GM21367 (cell line): ENCODE data around the gene ING1.
A peak's percentile ranks its signal among the peaks of the same experiment; 100 is the strongest.
"Not testable (repeated sequence)": the region's sequence is repeated elsewhere in the genome, so short reads cannot be mapped to it uniquely, and the experiment has no call there.

Source experiments
- ATAC-seq: cut with Tn5 transposase; IDR thresholded peaks from one replicate; pipeline ENCODE4 v1.9.1; 2021; ENCODE audit not compliant: unreplicated experiment

Gene ING1

DNA sequence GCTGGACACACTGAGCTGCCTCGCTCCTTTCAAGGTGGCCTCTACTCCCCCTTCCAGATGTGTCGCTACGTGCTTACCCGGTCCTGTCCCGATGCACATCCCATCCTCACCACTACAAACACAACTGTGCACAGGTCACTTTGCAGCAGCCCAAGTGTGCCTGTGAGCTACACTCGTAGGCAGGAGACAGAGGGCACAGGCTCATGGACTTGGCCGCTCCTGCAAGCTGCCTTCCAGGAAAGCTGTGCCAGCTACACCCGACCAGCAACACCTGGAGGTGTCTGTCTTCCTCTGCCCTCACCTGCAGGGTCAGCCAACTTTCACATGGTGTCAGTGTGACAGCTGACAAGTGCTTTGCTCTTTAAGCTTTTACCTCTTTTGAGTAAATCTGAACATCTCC lies 23.0 kb upstream of the ING1 start:
- no peak for ATAC-seq

DNA sequence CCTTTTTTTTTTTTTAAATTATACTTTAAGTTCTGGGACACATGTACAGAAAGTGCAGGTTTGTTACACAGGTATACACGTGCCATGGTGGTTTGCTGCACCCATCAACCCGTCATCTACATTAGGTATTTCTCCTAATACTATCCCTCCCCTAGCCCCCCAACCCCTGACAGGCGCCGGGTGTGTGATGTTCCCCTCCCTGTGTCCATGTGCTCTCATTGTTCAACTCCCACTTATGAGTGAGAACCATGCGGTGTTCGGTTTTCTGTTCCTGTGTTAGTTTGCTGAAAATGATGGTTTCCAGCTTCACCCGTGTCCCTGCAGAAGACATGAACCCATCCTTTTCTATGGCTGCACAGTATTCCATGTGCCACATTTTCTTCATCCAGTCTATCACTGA lies 17.7 kb upstream of the ING1 start:
- ATAC-seq: not testable (repeated sequence)

GRCh38 chr13:110696776-110697175 lies 16.7 kb upstream of the ING1 start:
- no peak for ATAC-seq

DNA sequence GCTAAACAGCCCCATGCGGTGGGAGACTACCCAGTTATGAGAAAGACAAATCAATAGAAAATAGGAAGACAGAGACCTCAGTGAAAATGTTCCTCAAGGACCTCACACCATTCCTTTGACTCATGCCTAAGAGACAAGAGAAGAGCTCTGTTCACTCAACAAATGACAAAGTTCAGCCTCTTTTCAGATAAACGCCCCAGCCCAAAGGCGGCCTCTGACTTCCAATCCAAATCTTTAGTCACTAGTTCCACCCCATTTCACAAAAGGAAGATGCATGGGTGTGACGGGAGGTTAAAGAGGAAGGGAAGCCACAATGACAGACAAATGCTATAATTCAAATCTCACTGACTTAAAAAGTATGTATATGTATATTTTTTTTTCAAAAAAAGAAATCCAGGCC lies 15.7 kb upstream of the ING1 start:
- no peak for ATAC-seq

DNA sequence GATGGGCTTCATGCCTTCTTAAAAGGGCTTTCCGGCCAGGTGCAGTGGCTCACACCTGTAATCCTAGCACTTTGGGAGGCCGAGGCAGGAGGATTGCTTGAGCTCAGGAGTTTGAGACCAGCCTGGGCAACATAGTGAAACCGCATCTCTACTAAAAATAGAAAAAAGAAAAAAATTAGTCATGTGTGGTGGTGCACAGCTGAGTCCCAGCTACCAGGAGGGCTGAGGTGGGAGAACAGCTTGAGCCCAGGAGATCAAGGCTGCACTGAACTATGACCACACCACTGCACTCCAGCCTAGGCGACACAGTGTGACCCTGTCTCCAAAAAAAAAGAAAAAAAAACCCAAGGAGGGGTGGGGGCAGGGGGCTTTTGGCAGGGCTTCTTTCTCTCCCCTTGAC lies 14.8 kb upstream of the ING1 start:
- ATAC-seq: peak; percentile 73

DNA sequence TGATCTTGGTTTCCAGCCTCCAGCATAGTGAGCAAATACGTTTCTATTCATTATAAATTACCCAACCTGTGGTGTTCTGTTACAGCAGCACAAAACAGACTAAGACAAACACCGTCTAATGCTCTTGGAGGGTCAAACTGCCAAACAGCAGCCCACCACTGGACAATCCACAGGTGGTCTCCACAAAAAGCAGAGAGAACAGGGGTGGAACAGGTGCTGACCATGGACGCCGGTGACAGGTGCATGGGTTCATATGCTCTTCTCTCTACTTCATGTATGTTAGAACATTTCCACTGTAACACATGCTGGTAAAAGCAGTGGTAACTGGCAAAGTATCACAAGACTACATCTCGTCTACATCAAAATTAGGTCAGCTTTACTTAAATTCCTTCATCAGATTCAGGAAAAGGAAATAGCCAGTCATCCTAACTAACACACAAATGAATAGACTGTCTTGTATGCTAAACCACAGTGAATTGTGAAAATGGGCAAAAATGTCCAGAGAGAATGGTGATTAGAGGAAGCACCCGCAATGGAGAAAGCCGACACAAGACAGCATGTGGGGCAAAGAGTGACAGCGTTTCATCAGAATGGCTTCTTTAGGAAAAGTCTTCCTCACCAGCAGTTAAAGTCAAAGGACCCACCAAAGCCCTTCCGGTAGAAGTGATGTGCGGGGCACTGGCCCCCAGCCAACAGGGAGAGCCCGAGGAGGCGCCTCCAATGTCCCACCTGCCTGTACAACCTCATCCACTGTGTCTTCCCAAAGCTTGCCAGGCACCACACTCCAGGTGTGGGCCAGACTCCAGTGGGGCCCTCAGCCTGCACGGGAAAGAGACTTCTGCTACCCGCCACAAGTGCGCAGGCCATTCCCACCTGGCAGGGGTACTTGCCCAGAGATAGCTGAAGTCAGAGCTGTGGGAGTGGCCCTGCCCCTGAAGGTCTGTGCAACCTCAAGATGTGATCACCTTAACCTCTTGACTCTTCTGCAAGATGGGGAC lies 14.1 kb upstream of the ING1 start:
- ATAC-seq: peak; percentile 10

DNA sequence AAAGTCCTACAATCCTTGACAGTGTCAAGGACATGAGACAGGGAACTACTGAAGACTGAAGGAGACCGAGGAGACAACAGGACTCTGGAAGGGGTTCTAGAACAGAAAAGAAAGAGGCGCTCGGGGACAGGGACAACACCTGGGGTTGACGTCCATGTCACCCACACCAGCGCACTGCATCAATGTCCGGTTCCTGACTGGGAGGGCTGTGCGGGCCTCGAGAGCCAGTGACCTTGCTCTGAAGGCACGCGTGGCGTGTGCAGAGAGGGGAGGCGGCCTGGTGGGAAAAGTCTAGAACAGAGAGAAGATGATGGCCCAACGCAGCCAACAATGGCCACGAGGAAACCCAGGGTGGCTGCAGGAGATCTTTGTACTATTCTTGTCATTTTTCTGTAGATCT lies 13.3 kb upstream of the ING1 start:
- ATAC-seq: no peak

GRCh38 chr13:110700641-110701040 lies 12.9 kb upstream of the ING1 start:
- no peak for ATAC-seq

- not testable (repeated sequence) for ATAC-seq
Observed at GRCh38 chr13:110701061-110701460, 12.4 kb upstream of the ING1 start.

DNA sequence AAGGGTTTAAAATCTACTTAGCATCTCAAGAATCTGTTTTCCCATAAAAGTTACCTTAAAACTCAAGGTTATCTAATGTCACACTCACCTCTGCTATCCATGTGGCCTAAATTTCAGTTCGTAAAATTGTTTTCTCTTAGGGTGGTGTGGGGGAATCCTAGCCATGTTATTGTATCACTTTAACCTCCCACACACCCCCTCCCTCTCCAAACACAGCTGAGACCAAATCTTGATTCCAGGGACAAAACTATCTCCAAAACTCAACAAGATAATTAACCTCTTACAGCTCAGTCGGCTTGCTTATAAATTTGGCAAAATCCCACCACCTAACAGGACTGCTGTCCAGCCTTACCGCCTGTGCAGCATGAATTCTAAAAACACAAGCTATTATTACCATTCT lies 11.4 kb upstream of the ING1 start:
- no peak for ATAC-seq

- no peak for ATAC-seq
Observed at GRCh38 chr13:110702591-110703526, 10.6 kb upstream of the ING1 start.

- no peak for ATAC-seq
Observed at GRCh38 chr13:110705356-110705825, 8.1 kb upstream of the ING1 start.

- ATAC-seq: peak; percentile 95
Observed at GRCh38 chr13:110705826-110706569, 7.5 kb upstream of the ING1 start, which contains the start of gene CARS2. TSS of gene CARS2 (minus strand) at chr13:110706116. CDS start at chr13:110706093, 23 bp downstream.

GRCh38 chr13:110706570-110707372 lies 6.7 kb upstream of the ING1 start:
- no peak for ATAC-seq

DNA sequence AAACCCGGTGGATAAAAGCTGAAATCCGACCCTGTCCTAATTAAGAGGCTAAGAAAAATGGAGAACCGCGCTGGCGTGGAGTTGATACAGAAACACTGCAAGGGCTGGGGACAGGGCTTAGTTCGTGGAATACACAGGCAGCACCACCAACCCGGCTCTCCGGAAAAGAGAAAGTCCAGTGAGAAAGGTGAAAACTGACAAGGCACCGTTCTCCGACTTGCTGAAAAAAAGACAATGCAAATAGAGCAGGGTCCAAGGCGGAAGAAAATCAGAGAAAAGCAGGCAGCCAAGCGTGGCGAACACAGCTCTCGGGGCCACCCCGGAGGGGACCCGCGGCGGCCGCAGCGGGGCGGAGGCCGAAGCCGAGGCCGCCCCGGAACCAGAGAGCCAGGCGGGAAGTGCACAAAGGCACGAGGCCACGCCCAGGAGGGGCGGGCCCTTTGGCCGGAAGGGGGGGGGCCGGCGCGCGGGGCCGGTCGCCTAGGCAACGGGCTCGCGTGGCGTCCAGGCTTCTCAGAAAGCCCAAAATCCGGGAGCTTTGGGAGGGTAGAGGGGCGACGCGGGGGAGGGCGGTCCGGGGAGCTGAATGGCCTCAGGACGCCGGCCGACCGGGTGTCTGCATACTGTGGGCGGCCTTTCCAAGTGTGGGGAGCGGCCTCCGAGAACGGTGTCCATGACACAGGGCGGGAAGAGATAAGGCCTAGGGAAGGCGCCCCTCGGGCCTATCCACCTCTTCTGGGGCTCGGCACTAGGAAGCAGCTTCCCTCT lies 1.2 kb upstream of the ING1 start:
- ATAC-seq: peak; percentile 21

GRCh38 chr13:110712849-110713641 lies 455 bp upstream of the ING1 start:
- ATAC-seq: peak; percentile 43

GRCh38 chr13:110713981-110714796 lies 689 bp downstream of the ING1 start:
- ATAC-seq: no peak
